Upper lobe of right lung (tissue), 1 donor: ENCODE results near the gene SLC25A11. TPM values are rescaled to one million over a fixed set of nuclear protein-coding genes. Genes with fewer than 3 reads are reported as not detected.

Experiments used
- ATAC-seq: fragments of 200-7000 bp; cut with Tn5 transposase; one replicate; pipeline ENCODE4 v1.9.1; 2020; ENCODE audit warnings: mild to moderate bottlenecking, moderate library complexity
- DNase-seq: peaks from one replicate; pipeline ENCODE4 v3.0.0-alpha.2; 2020
- H3K27ac ChIP-seq: fragments of 200-600 bp; one replicate; pipeline ENCODE4 v1.8.0; 2022
- H3K27me3 ChIP-seq: fragments of 200-600 bp; one replicate; pipeline ENCODE4 v1.8.0; 2022; ENCODE audit warnings: mild to moderate bottlenecking
- H3K36me3 ChIP-seq: fragments of 200-600 bp; one replicate; pipeline ENCODE4 v1.8.0; 2022
- H3K4me1 ChIP-seq: fragments of 200-600 bp; one replicate; pipeline ENCODE4 v1.8.0; 2022
- H3K4me3 ChIP-seq: fragments of 200-600 bp; one replicate; pipeline ENCODE4 v1.8.0; 2022; ENCODE audit warnings: mild to moderate bottlenecking
- H3K9me3 ChIP-seq: fragments of 200-600 bp; one replicate; pipeline ENCODE4 v1.8.0; 2022
- CTCF ChIP-seq: fragments of 200-600 bp; IDR thresholded peaks from one replicate; pipeline ENCODE4 v1.8.0; 2022; ENCODE audit warnings: antibody characterized with exemption
- intact Hi-C: fragments of 100-400 bp; cut with DNase I; formaldehyde crosslinking; loops from one replicate; pipeline ENCODE4 v1.11.0; 2022
- long read RNA-seq: library from polyadenylated mRNA; unstranded; transcript quantifications from one replicate; pipeline ENCODE4 v2.0.0, GENCODE V29; 2021
- total RNA-seq: library from RNA; stranded (reverse); fragmentation: NEBNext Ultra II Directional; extraction: Animal tissue kit (Norgen Biotek cat#: 25700); gene quantifications from one replicate; pipeline ENCODE4 v1.2.1, GENCODE V29; 2021
- donor health status: DM: no; HTN: yes; CAD: no; lungs with severe emphysema.

The SLC25A11 gene, protein sequence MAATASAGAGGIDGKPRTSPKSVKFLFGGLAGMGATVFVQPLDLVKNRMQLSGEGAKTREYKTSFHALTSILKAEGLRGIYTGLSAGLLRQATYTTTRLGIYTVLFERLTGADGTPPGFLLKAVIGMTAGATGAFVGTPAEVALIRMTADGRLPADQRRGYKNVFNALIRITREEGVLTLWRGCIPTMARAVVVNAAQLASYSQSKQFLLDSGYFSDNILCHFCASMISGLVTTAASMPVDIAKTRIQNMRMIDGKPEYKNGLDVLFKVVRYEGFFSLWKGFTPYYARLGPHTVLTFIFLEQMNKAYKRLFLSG
- total RNA-seq, result 55.0 TPM
- long read RNA-seq, transcript SLC25A11-201 (8 exons, 1,897 nt), result major isoform, 152 of 170 reads
- long read RNA-seq, partial matches to known transcripts, result 3 of 170 reads
- long read RNA-seq, other reads (novel, unspliced or antisense), result 10 of 170 reads

DNA sequence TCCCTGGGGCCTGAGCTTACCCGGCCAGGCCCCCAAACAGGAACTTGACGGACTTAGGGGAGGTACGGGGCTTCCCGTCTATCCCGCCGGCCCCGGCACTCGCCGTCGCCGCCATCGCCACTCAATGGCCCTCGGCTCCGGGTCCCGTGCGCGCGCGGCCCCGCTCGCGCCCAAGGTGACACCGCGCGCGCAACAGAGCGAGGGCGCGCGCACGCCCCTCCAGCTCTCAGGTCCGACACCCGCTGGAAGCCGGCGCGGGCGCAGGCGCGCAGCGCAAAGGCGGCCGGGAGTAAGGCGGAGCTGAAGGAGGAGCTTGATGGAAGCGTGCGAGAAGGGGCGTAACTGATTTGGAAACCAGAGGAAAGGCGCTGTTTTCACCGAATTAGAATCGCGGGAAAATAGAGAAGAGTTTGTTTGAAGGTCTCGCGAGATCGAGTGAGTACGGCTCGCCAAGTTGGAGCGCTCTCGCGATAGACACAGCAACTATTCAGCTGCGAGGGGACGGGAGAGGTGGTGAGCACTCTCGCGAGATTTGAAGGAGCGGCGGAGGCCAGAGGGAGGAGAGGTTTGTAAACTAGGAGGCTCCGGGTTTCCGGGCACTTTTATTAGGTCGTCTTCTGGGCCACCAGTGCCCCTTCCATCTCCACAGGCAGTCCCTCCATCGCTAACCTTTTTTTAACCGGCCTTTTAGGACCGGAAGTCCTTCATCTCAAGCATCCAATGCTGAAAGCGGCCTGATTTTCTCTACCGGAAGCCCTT, at the start of gene SLC25A11, which contains the start of gene RNF167:
TSS of gene SLC25A11 (minus strand) at position 251 of the 759 bp plus-strand sequence. CDS start at position 115, 136 bp downstream.
TSS of gene RNF167 (plus strand) at position 473 of the 759 bp plus-strand sequence. CDS start 642 bp downstream, outside the sequence.
- no peaks in the 10 kb centered on the region for H3K27me3 ChIP-seq
- H3K4me1 ChIP-seq, result peaks cover 50% of the 10 kb centered on the region
- no peak for TF ChIP-seq CTCF
- H3K36me3 ChIP-seq, result peaks cover 43% of the 10 kb centered on the region
- peak within 1 kb of the TSS; percentile 98 for H3K4me3 ChIP-seq
- no peaks in the 10 kb centered on the region for H3K9me3 ChIP-seq
- intact Hi-C loops, result no loop called here
- DNase-seq (peak; percentile 97), ATAC-seq (peak; percentile 95)
- peak within 1 kb of the TSS; percentile 91 for H3K27ac ChIP-seq

GRCh38 chr17:4987767-4988567, 48.1 kb upstream of the SLC25A11 start:
- ATAC-seq, result no peak
- no peak for TF ChIP-seq CTCF
- intact Hi-C loops, result loop anchor here (10.0 kb wide), 1 partner anchor 77 kb away; no protein-coding TSS in a partner anchor
- peaks cover 8% of the 10 kb centered on the region for H3K36me3 ChIP-seq
- no peak for DNase-seq
- no peaks in the 10 kb centered on the region for H3K9me3 ChIP-seq
- no peaks in the 10 kb centered on the region for H3K27me3 ChIP-seq
- H3K4me1 ChIP-seq, result peaks cover 15% of the 10 kb centered on the region
- peak overlapping the region; percentile 93 for H3K27ac ChIP-seq
- H3K4me3 ChIP-seq, result peak overlapping the region; percentile 91

- Histone ChIP-seq H3K36me3 (peaks cover 17% of the 10 kb centered on the region), H3K4me3 (peak within 1 kb of the TSS; percentile 91), H3K4me1 (peaks cover 15% of the 10 kb centered on the region), H3K27me3 (no peaks in the 10 kb centered on the region), H3K27ac (peak within 1 kb of the TSS; percentile 93), H3K9me3 (no peaks in the 10 kb centered on the region)
- intact Hi-C loops, result loop anchor here (10.0 kb wide), 1 partner anchor 78 kb away; no protein-coding TSS in a partner anchor
- ATAC-seq (peak; percentile 94), DNase-seq (peak; percentile 96)
- peak; percentile 69 for TF ChIP-seq CTCF
Measured at GRCh38 chr17:4986951-4987766, 47.3 kb upstream of the SLC25A11 start, which contains the start of gene CAMTA2. Gene CAMTA2, minus strand, starts transcription at chr17:4987675. Its CDS starts 1,453 bp downstream, at chr17:4986222.

- intact Hi-C loops, result loop anchor here (10.0 kb wide), 1 partner anchor 78 kb away; no protein-coding TSS in a partner anchor
- no peak for DNase-seq
Measured at GRCh38 chr17:4986403-4986802, 46.6 kb upstream of the SLC25A11 start.

More at GRCh38 chr17:4986403-4986802, 46.6 kb upstream of the SLC25A11 start:
- no peak for TF ChIP-seq CTCF
- Histone ChIP-seq H3K4me3 (peak overlapping the region; percentile 91), H3K27me3 (no peaks in the 10 kb centered on the region), H3K27ac (peak overlapping the region; percentile 93), H3K4me1 (peaks cover 15% of the 10 kb centered on the region), H3K9me3 (no peaks in the 10 kb centered on the region), H3K36me3 (peaks cover 21% of the 10 kb centered on the region)
- peak; percentile 1 for ATAC-seq
